Measurements from ENCODE around the gene TMEM132C. TPM values are rescaled to one million over a fixed set of nuclear protein-coding genes. Genes with fewer than 3 reads are reported as not detected.

The TMEM132C gene
- total and polyA plus RNA-seq, 11 donors: 0.05 to 5.9 (median 0.85) TPM

DNA sequence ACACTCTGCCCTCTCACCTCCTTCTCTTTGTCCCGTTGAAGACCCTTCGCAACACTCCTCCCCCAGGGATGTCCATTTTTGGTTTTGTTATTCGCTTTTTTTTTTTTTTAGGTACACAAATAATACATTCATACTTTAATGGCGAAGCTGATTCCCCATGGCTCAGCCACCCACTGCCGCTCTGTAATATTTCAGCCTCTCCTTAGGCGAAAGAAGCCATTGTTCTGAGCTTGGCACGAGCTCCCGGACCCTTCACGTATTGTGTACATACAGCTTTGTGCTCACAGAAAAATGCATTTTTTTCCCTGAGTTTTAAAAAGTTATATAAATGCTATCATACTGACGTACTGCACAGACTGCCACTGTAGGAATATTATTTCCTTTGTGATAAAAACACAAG is 115.0 kb downstream of the TMEM132C start:
- DNase-seq: no peak
- intact Hi-C loops (cut with DNase I): loop anchor here in 4 of 10 donors (10.0 kb wide), 2 partner anchors 107 to 117 kb away; partner anchors contain the start of gene TMEM132C (in 3 of the 4)
- Histone ChIP-seq H3K4me1 (no peaks in the 10 kb centered on the region), H3K9me3 (no peaks in the 10 kb centered on the region), H3K36me3 (no peaks in the 10 kb centered on the region), H3K27me3 (peaks cover 0 to 53% (median 3%) of the 10 kb centered on the region in 9 donors), H3K27ac (no peak overlapping the region), H3K4me3 (no peak overlapping the region)
- no peak for ATAC-seq
- no peak for TF ChIP-seq CTCF (IDR thresholded peaks at IDR 0.05)
- TF ChIP-seq POLR2A (IDR thresholded peaks at IDR 0.05): no peak
- 38 to 53% (median 40%) methylated on average over 10 of the region's 10 CpGs for WGBS, 4 donors

DNA sequence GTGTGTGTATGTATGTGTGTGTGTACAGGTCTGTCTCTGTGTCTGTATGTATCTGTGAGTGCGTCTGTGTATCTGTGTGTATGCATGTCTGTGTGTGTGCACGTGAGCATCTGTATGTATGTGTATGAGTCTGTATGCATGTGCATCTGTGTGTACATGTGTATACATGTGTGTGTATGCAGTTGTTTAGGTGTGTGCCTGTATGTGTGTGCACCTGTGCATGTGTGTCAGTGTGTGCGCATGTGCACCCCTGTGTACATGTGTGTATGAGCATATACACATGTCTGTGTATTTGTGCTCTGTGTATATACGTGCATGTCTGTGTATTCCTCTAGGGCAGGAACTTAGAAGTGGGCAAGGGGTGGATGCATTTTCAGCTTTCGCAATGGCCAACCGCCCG is 116.0 kb downstream of the TMEM132C start:
- H3K4me3 ChIP-seq: no peak overlapping the region
- H3K4me1 ChIP-seq: peaks cover 0 to 5% (median 0%) of the 10 kb centered on the region in 12 donors
- H3K27ac ChIP-seq: no peak overlapping the region
- no peak for TF ChIP-seq CTCF (IDR thresholded peaks at IDR 0.05)
- TF ChIP-seq POLR2A (IDR thresholded peaks at IDR 0.05): no peak
- no peaks in the 10 kb centered on the region for H3K36me3 ChIP-seq
- 77 to 86% (median 78%) methylated on average over 6 to 7 of the region's 7 CpGs for WGBS, 4 donors
- intact Hi-C loops (cut with DNase I): loop anchor here in 4 of 10 donors (10.0 kb wide), 2 partner anchors 108 to 118 kb away; partner anchors contain the start of gene TMEM132C (in 3 of the 4)
- H3K27me3 ChIP-seq: peaks cover 0 to 63% (median 3%) of the 10 kb centered on the region in 9 donors
- DNase-seq (no peak), ATAC-seq (no peak)
- no peaks in the 10 kb centered on the region for H3K9me3 ChIP-seq

DNA sequence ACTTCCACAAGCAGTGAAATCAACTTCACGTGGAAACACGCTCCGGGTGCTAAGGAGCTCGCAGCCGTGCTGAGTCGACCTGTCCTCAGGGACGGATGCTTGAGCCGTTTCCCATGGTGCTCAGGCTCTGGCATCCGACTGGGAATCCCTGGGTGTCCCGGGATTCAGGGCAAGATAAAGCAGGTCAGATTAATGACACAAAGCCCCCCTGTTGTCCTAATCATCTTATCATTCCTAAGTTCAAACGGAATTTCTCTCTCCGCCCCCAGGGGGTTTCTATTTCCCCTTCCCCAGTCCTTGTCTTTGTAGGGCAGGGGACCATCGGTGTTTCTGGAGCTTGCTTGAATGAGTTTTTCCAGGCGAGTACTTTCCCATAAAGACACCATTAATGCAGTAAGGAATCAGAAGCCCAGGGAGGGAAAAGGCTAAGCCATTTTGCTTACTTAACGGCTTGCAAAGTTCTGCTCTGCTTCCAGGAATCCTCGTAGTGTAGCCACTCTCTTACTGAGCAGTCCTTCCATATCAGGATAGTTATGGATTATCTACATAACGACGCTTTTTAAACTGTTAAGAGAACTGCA is 116.5 kb downstream of the TMEM132C start:
- Histone ChIP-seq H3K36me3 (no peaks in the 10 kb centered on the region), H3K27ac (no peak overlapping the region), H3K27me3 (peaks cover 0 to 68% (median 3%) of the 10 kb centered on the region in 9 donors), H3K4me1 (peaks cover 0 to 10% (median 0%) of the 10 kb centered on the region in 12 donors), H3K4me3 (no peak overlapping the region), H3K9me3 (no peaks in the 10 kb centered on the region)
- WGBS, 4 donors: 17 to 33% (median 25%) methylated on average over 18 of the region's 18 CpGs
- intact Hi-C loops (cut with DNase I): loop anchor here in 4 of 10 donors (10.0 kb wide), 2 partner anchors 109 to 119 kb away; partner anchors contain the start of gene TMEM132C (in 3 of the 4)
- no peak for ATAC-seq
- TF ChIP-seq CTCF (IDR thresholded peaks at IDR 0.05) (no peak), POLR2A (IDR thresholded peaks at IDR 0.05) (no peak)
- DNase-seq: no peak

DNA sequence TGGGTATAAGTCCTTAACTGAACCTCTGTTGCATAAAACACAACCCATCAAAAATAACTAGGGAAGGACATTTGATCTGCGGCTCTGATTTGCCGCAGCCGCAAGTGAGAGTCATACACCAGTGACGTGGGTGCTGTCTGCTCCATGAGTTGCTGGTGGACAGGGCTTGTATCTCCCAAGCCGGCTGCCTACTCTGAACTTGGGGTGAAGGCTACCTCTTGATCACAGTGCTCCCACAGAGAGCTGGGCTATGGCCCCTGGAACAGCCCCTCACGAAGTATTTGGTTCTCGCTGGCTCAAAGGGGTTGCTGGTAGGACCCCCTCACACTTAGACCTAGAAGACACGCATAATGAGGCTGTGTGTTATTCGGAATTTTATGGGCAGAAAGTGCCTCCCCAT is 118.8 kb downstream of the TMEM132C start:
- H3K27me3 ChIP-seq: peaks cover 0 to 69% (median 3%) of the 10 kb centered on the region in 9 donors
- no peak overlapping the region for H3K27ac ChIP-seq
- TF ChIP-seq CTCF (IDR thresholded peaks at IDR 0.05) (no peak), POLR2A (IDR thresholded peaks at IDR 0.05) (no peak)
- DNase-seq (no peak), ATAC-seq (no peak)
- no peak overlapping the region for H3K4me3 ChIP-seq
- H3K9me3 ChIP-seq: no peaks in the 10 kb centered on the region
- peaks cover 0 to 12% (median 0%) of the 10 kb centered on the region in 12 donors for H3K4me1 ChIP-seq
- intact Hi-C loops (cut with DNase I): loop anchor here in 6 of 10 donors (5.0 to 10.0 kb wide), 3 partner anchors 111 to 123 kb away; partner anchors contain the start of gene TMEM132C (in 3 of the 6)
- WGBS, 4 donors: 86 to 94% (median 92%) methylated on average over 9 of the region's 9 CpGs
- no peaks in the 10 kb centered on the region for H3K36me3 ChIP-seq

All from heart left ventricle (tissue), 16 donors.